ENCODE data around the gene PHLDB3. TPM values are rescaled to one million over a fixed set of nuclear protein-coding genes. Genes with fewer than 3 reads are reported as not detected.
A peak's percentile ranks its signal among the peaks of the same experiment; 100 is the strongest.
"Not testable (repeated sequence)": the region's sequence is repeated elsewhere in the genome, so short reads cannot be mapped to it uniquely, and the experiment has no call there.

PHLDB3 gene
- total RNA-seq, 6 donors from 2014 or later: 1.8 to 22.6 (median 13.8) TPM

- Histone ChIP-seq H3K27me3 (no peaks in the 10 kb centered on the region), H3K4me3 (peak overlapping the region; percentile 79 to 97 (median 88)), H3K27ac (peak overlapping the region; percentile 74 to 90 (median 85)), H3K9me3 (no peaks in the 10 kb centered on the region), H3K4me1 (peaks cover 17 to 41% (median 22%) of the 10 kb centered on the region in 4 donors), H3K36me3 (no peaks in the 10 kb centered on the region)
- DNase-seq (peak in 1 of 2 donors; percentile 91), ATAC-seq (ENCODE audit: low FRiP score in 2 of 2) (peak; percentile 67 to 70)
- WGBS, 2 donors: 1 to 21% methylated on average over 5 to 10 of the region's 12 CpGs
- TF ChIP-seq POLR2AphosphoS5 (IDR thresholded peaks at IDR 0.05) (peak; percentile 19 to 77), EP300 (IDR thresholded peaks at IDR 0.05) (no peak)
These were observed 20.6 kb upstream of the PHLDB3 start for GRCh38 chr19:43524922-43525835.

GRCh38 chr19:43523696-43524095 is 19.1 kb upstream of the PHLDB3 start:
- not testable (repeated sequence) for H3K27ac ChIP-seq; DNase-seq; H3K4me3 ChIP-seq; H3K27me3 ChIP-seq; H3K9me3 ChIP-seq; ATAC-seq (ENCODE audit: low FRiP score in 2 of 2); H3K36me3 ChIP-seq
- 92 to 97% methylated on average over 8 of the region's 8 CpGs for WGBS, 2 donors
- H3K4me1 ChIP-seq: peaks cover 20 to 46% (median 25%) of the 10 kb centered on the region in 4 donors

GRCh38 chr19:43522929-43523328 is 18.4 kb upstream of the PHLDB3 start:
- DNase-seq: no peak
- Histone ChIP-seq H3K9me3 (no peaks in the 10 kb centered on the region), H3K4me3 (no peak overlapping the region), H3K27me3 (no peaks in the 10 kb centered on the region), H3K36me3 (no peaks in the 10 kb centered on the region), H3K27ac (no peak overlapping the region), H3K4me1 (peaks cover 17 to 43% (median 25%) of the 10 kb centered on the region in 4 donors)
- 73 to 83% methylated on average over 5 of the region's 5 CpGs for WGBS, 2 donors
- TF ChIP-seq POLR2A (IDR thresholded peaks at IDR 0.05) (no peak), POLR2AphosphoS5 (IDR thresholded peaks at IDR 0.05) (no peak), CTCF (IDR thresholded peaks at IDR 0.05) (no peak), EP300 (IDR thresholded peaks at IDR 0.05) (no peak)
- ATAC-seq (ENCODE audit: low FRiP score in 2 of 2): no peak

- TF ChIP-seq CTCF (IDR thresholded peaks at IDR 0.05) (peak; percentile 61 to 86 (median 80)), EP300 (IDR thresholded peaks at IDR 0.05) (no peak)
- Histone ChIP-seq H3K36me3 (peaks cover 0 to 3% (median 0%) of the 10 kb centered on the region in 4 donors), H3K27me3 (no peaks in the 10 kb centered on the region), H3K9me3 (no peaks in the 10 kb centered on the region), H3K4me1 (peaks cover 2 to 12% (median 6%) of the 10 kb centered on the region in 4 donors), H3K4me3 (no peak overlapping the region), H3K27ac (no peak overlapping the region)
- ATAC-seq (ENCODE audit: low FRiP score in 2 of 2) (peak; percentile 79 to 90), DNase-seq (peak in 1 of 2 donors; percentile 75)
- 54 to 60% methylated on average over 10 of the region's 10 CpGs for WGBS, 2 donors
These were observed 15.0 kb upstream of the PHLDB3 start for GRCh38 chr19:43519436-43520088.

GRCh38 chr19:43518051-43518450 is 13.5 kb upstream of the PHLDB3 start:
- Histone ChIP-seq H3K4me3 (no peak overlapping the region), H3K27me3 (no peaks in the 10 kb centered on the region), H3K36me3 (peaks cover 0 to 3% (median 0%) of the 10 kb centered on the region in 4 donors), H3K9me3 (no peaks in the 10 kb centered on the region), H3K4me1 (peaks cover 1 to 8% (median 5%) of the 10 kb centered on the region in 4 donors), H3K27ac (no peak overlapping the region)
- TF ChIP-seq POLR2AphosphoS5 (IDR thresholded peaks at IDR 0.05) (no peak), CTCF (IDR thresholded peaks at IDR 0.05) (no peak), EP300 (IDR thresholded peaks at IDR 0.05) (no peak), POLR2A (IDR thresholded peaks at IDR 0.05) (no peak)
- ATAC-seq (ENCODE audit: low FRiP score in 2 of 2) (no peak), DNase-seq (no peak)
- 81 to 87% methylated on average over 4 of the region's 4 CpGs for WGBS, 2 donors

- ATAC-seq (ENCODE audit: low FRiP score in 2 of 2); H3K27me3 ChIP-seq; DNase-seq; H3K27ac ChIP-seq; H3K4me3 ChIP-seq; H3K9me3 ChIP-seq: not testable (repeated sequence)
- peaks cover 0 to 38% (median 20%) of the 10 kb centered on the region in 4 donors for H3K36me3 ChIP-seq
- peaks cover 0 to 12% (median 9%) of the 10 kb centered on the region in 4 donors for H3K4me1 ChIP-seq
These were observed 7.9 kb upstream of the PHLDB3 start for GRCh38 chr19:43512399-43512798.
